HepG2 (cell line): ENCODE data around the gene FGF1. TPM values are rescaled to one million over a fixed set of nuclear protein-coding genes. Genes with fewer than 3 reads are reported as not detected.

ENCODE experiments used
- ATAC-seq: fragments of 200-7000 bp; cut with Tn5 transposase; 3 replicates; pipeline ENCODE4 v1.9.1; 2020; ENCODE audit warnings: mild to moderate bottlenecking, moderate library complexity
- BruUV-seq: library from RNA; stranded (reverse); fragments of 400-500 nt; replicated peaks from 2 replicates; lab custom pipeline; 2021; lab: Mats Ljungman, UMichigan
- CTCF ChIA-PET: fragments of 300-600 bp; formaldehyde crosslinking; extraction: SDS; loops from one replicate; lab custom pipeline; 2021; ENCODE audit warnings: low total read pairs, inconsistent platforms, low intra/inter-chr PET ratio; lab: Yijun Ruan, JAX
- POLR2A ChIA-PET: fragments of 350-600 bp; sonication (Branson Sonifier 250); formaldehyde crosslinking; loops from one replicate; lab custom pipeline; 2020; ENCODE audit warnings: antibody characterized with exemption, inconsistent platforms; lab: Yijun Ruan, JAX
- DNase-seq: peaks from one replicate; pipeline ENCODE4 v3.0.0-alpha.2; 2015; ENCODE audit warnings: low spot score
- FAIRE-seq: peaks from 3 replicates; lab custom pipeline; 2011; peaks lifted over from hg19 to GRCh38; lab: Jason Lieb, UNC
- H2AFZ ChIP-seq: one replicate; pipeline ENCODE4 v1.6.1; 2011; ENCODE audit warnings: low read length, inconsistent platforms
- H3K27ac ChIP-seq: fragments of 300-600 bp; 3 replicates; pipeline ENCODE4 v1.8.0; 2011; ENCODE audit warnings: mixed run types, mild to moderate bottlenecking, mixed read lengths, low read length, inconsistent platforms; ENCODE audit not compliant: insufficient read depth; ENCODE audit errors: extremely low read length
- H3K27me3 ChIP-seq, 2 experiments: fragments of 200-600 bp in 1 of 2; 2 replicates in 1 of 2; 3 replicates in 1 of 2; pipeline versions ENCODE4 v1.6.0 to v1.8.0; 2011; ENCODE audit warnings: low read length in 2 of 2, mild to moderate bottlenecking in 2 of 2, moderate library complexity in 2 of 2, inconsistent platforms in 1 of 2; ENCODE audit not compliant: insufficient read depth in 2 of 2, control insufficient read depth in 1 of 2
- H3K36me3 ChIP-seq, 2 experiments: fragments of 200-600 bp in 1 of 2; replicated peaks in 1 of 2; 2 replicates in 1 of 2; 3 replicates in 1 of 2; pipeline versions ENCODE4 v1.5.1 to v1.8.0; 2011; ENCODE audit warnings: low read length in 2 of 2, inconsistent platforms in 1 of 2; ENCODE audit not compliant: insufficient read depth in 2 of 2, control insufficient read depth in 1 of 2
- H3K4me1 ChIP-seq: 2 replicates; pipeline ENCODE4 v1.5.1; 2012; ENCODE audit warnings: low read length, inconsistent platforms; ENCODE audit not compliant: insufficient read depth
- H3K4me2 ChIP-seq: 2 replicates; pipeline ENCODE4 v1.6.0; 2011; ENCODE audit warnings: low read depth, low read length, inconsistent platforms
- H3K4me3 ChIP-seq, 3 experiments: fragments of 200-600 bp in 1 of 3; sonication (generic), shearing (Covaris generic) in 1 of 3; replicated peaks in 1 of 3; 2 replicates each; pipeline ENCODE4 v1.5.1; 2011 to 2016; ENCODE audit warnings: low read length in 3 of 3, inconsistent platforms in 2 of 3, low read depth in 2 of 3, mild to moderate bottlenecking in 2 of 3, control low read depth in 1 of 3, mixed read lengths in 1 of 3; ENCODE audit not compliant: insufficient read depth in 1 of 3
- H3K79me2 ChIP-seq: one replicate; pipeline ENCODE4 v1.6.1; 2011; ENCODE audit warnings: low read length, inconsistent platforms; ENCODE audit not compliant: insufficient read depth
- H3K9ac ChIP-seq: 2 replicates; pipeline ENCODE4 v1.6.0; 2011; ENCODE audit warnings: mild to moderate bottlenecking, low read depth, low read length, inconsistent platforms; ENCODE audit not compliant: insufficient read depth
- H3K9me3 ChIP-seq: 2 replicates; pipeline ENCODE4 v1.5.1; 2012; ENCODE audit warnings: mild to moderate bottlenecking, low read length
- H4K20me1 ChIP-seq: 2 replicates; pipeline ENCODE4 v1.6.0; 2011; ENCODE audit warnings: inconsistent platforms, mild to moderate bottlenecking, low read length, moderate library complexity; ENCODE audit not compliant: insufficient read depth
- AKAP8 ChIP-seq: sonication (generic); formaldehyde crosslinking; IDR thresholded peaks from 2 replicates; pipeline ENCODE4 v1.5.1; 2020; ENCODE audit warnings: mild to moderate bottlenecking, missing genetic modification reagents
- KAT2B ChIP-seq: fragments of 150-350 bp; IDR thresholded peaks from 2 replicates; pipeline ENCODE4 v1.6.1; 2014; ENCODE audit warnings: low read depth, low read length, borderline replicate concordance
- MAZ ChIP-seq, 2 experiments: sonication (generic) in 1 of 2; formaldehyde crosslinking in 1 of 2; IDR thresholded peaks; 2 replicates each; pipeline versions ENCODE4 v1.5.0 to v1.6.1; 2012 to 2020; ENCODE audit warnings: low read depth in 2 of 2, mild to moderate bottlenecking in 2 of 2, borderline replicate concordance in 1 of 2, improper control_type of control experiment in 1 of 2, low read length in 1 of 2, missing genetic modification reagents in 1 of 2, moderate library complexity in 1 of 2
- NFE2L1 ChIP-seq: sonication (generic); formaldehyde crosslinking; IDR thresholded peaks from 2 replicates; pipeline ENCODE4 v1.4.0; 2020; ENCODE audit warnings: missing genetic modification reagents, mild to moderate bottlenecking, borderline replicate concordance
- SMYD3 ChIP-seq: sonication (generic); formaldehyde crosslinking; IDR thresholded peaks from 2 replicates; pipeline ENCODE4 v1.8.1; 2023; ENCODE audit warnings: mild to moderate bottlenecking, missing genetic modification reagents
- ZNF292 ChIP-seq: sonication (generic); formaldehyde crosslinking; IDR thresholded peaks from 2 replicates; pipeline ENCODE4 v1.8.1; 2022; ENCODE audit warnings: mild to moderate bottlenecking, low read depth, missing genetic modification reagents, borderline replicate concordance
- ZNF432 ChIP-seq: sonication (generic); formaldehyde crosslinking; IDR thresholded peaks from 2 replicates; pipeline ENCODE4 v1.5.0; 2020; ENCODE audit warnings: missing genetic modification reagents, mild to moderate bottlenecking, borderline replicate concordance
- WGBS: methylation state at CpG from one replicate; pipeline ENCODE4 v1.1.6; 2017; ENCODE audit warnings: low lambda C conversion rate; 5-methylcytosine and 5-hydroxymethylcytosine counted together
- in situ Hi-C: cut with HindIII; loops from 2 replicates; pipeline ENCODE4 v1.10.0; 2017; ENCODE audit warnings: low pct_unique_long_range_greater_than_20kb; ENCODE audit not compliant: extremely low pct_ligation_motif_present
- intact Hi-C: fragments of 100-400 bp; cut with micrococcal nuclease; formaldehyde crosslinking; loops from one replicate; pipeline ENCODE4 v1.10.0; 2022; ENCODE audit not compliant: unreplicated experiment
- polyA plus RNA-seq, 8 experiments: library from polyadenylated mRNA; depleted of rRNA in 3 of 8; stranded (reverse) in 7 of 8; unstranded in 1 of 8; fragments of >200 nt; fragmentation: Illumina TruSeq in 4 of 8; extraction: Trizol in 4 of 8; gene quantifications; 2 replicates each; pipeline versions ENCODE4 v1.2.1 to v1.2.3, GENCODE V29; 2011 to 2016; ENCODE audit warnings: low read depth in 4 of 8, missing spikeins in 1 of 8, mixed read lengths in 1 of 8; ENCODE audit not compliant: insufficient read depth in 1 of 8
- total RNA-seq, 5 experiments: library from RNA; depleted of rRNA; stranded (reverse); fragments of >200 nt; fragmentation: Illumina TruSeq; extraction: Trizol; gene quantifications; 2 replicates each; pipeline ENCODE4 v1.2.3, GENCODE V29; 2016; ENCODE audit warnings: low read depth in 1 of 5
- TF ChIP-seq, protein P1 (sequence below): sonication (generic); formaldehyde crosslinking; IDR thresholded peaks from 2 replicates; pipeline ENCODE4 v1.8.1; 2023; ENCODE audit warnings: mild to moderate bottlenecking, moderate library complexity, missing genetic modification reagents

Gene FGF1
- total and polyA plus RNA-seq, 2 of the 13 experiments (the other 11 are each of a cell fraction or from before 2014, with no cell fraction given) = not detected

DNA sequence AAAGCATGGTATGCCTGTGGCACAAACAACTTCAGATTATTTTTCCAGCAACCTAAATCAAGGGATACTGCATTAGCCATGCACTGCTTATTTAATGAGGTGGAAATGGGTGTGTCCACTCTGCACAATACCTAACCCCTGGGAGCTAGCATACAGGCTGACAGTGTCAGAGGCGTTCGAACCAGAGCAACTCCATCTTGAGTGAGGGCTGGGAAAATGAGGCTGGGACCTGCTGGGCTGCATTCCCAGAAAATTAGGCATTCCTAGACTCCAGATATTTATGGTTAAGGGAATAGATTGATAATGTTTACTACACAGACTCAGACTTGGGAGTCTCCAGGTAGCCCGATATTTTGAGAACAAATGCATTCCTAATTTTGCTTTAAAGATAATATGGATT is 2.8 kb downstream of the FGF1 start:
- ATAC-seq (no peak), DNase-seq (no peak), FAIRE-seq (no peak)
- Histone ChIP-seq H3K4me1 (peaks cover 50% of the 10 kb centered on the region), H4K20me1 (no peaks in the 10 kb centered on the region), H3K9ac (no peak overlapping the region), H3K9me3 (no peaks in the 10 kb centered on the region), H3K27me3 (peaks cover 0 to 19% of the 10 kb centered on the region in 2 experiments; a peak in 3 of 5 replicates), H3K4me2 (no peak overlapping the region), H3K4me3 (no peak overlapping the region), H3K79me2 (no peaks in the 10 kb centered on the region), H3K27ac (no peak overlapping the region), H3K36me3 (no peaks in the 10 kb centered on the region), H2AFZ (no peak overlapping the region)
- POLR2A ChIA-PET = no interaction called here
- in situ Hi-C loops = no loop called here
- intact Hi-C loops = no loop called here
- TF ChIP-seq KAT2B (no peak), NFE2L1 (CRISPR knock-in tag) (no peak), MAZ (IDR thresholded peaks at IDR 0.05; ENCODE audit: borderline replicate concordance, low read depth, low read length) (no peak), MAZ (CRISPR knock-in tag; IDR thresholded peaks at IDR 0.05; ENCODE audit: low read depth) (no peak), ZNF292 (CRISPR knock-in tag) (no peak), AKAP8 (CRISPR knock-in tag) (no peak), SMYD3 (CRISPR knock-in tag) (no peak), ZNF432 (CRISPR knock-in tag) (no peak)
- TF ChIP-seq, protein P1, sequence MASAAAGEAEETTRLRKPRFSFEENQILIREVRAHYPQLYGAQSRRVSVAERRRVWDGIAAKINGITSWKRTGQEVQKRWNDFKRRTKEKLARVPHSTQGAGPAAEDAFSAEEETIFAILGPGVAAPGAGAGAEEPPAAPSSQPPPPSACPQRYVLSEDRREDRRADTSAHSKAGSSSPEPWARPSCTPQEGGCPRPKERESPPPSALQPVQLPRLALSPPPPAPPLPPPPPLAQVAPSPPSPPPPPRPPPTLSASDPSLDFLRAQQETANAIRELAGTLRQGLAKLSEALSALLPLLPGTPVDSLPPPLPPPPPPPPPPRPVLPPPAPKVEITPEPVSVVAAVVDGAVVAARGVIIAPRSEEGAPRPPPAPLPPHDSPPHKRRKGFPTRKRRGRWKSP (CRISPR knock-in tag) = no peak
- 66% methylated on average over 3 of the region's 3 CpGs for WGBS
- CTCF ChIA-PET = no interaction called here
- no TSS peak for BruUV-seq
